GM18517 (cell line): Measurements from ENCODE around the gene KRTAP4-1.
"Not testable (repeated sequence)": the region's sequence is repeated elsewhere in the genome, so short reads cannot be mapped to it uniquely, and the experiment has no call there.

ENCODE experiments used
- ATAC-seq: cut with Tn5 transposase; IDR thresholded peaks from one replicate; pipeline ENCODE4 v1.9.1; 2021; ENCODE audit warnings: mild to moderate bottlenecking, moderate library complexity; ENCODE audit not compliant: unreplicated experiment

Gene KRTAP4-1

DNA sequence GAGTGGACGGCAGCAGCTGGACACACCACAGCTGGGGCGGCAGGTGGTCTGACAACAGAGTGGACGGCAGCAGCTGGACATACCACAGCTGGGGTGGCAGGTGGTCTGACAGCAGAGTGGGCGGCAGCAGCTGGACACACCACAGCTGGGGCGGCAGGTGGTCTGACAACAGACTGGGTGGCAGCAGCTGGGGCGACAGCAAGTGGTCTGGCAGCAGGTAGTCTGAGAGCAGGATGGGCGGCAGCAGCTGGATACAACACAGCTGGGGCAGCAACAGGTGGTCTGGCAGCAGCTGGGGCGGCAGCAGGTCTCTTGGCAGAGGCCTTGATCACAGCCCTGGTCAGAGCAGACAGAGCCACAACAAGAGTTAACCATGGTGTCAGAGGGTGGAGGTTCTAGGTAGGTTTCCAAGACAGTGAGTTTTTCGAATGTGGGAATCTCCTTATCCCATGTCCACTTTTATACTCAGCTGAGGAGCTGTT lies at the start of gene KRTAP4-1:
Gene KRTAP4-1, minus strand, starts transcription at position 432 of the 482 bp plus-strand sequence. Its CDS starts 57 bp downstream, at position 375.
- ATAC-seq = no peak

GRCh38 chr17:41232399-41233105 lies 47.8 kb upstream of the KRTAP4-1 start, which contains the start of gene KRTAP9-3:
Gene KRTAP9-3 (plus strand): TSS chr17:41232449. CDS start chr17:41232502, 53 bp downstream.
- not testable (repeated sequence) for ATAC-seq

- ATAC-seq = no peak
Observed at GRCh38 chr17:41231731-41232130, 47.0 kb upstream of the KRTAP4-1 start.

DNA sequence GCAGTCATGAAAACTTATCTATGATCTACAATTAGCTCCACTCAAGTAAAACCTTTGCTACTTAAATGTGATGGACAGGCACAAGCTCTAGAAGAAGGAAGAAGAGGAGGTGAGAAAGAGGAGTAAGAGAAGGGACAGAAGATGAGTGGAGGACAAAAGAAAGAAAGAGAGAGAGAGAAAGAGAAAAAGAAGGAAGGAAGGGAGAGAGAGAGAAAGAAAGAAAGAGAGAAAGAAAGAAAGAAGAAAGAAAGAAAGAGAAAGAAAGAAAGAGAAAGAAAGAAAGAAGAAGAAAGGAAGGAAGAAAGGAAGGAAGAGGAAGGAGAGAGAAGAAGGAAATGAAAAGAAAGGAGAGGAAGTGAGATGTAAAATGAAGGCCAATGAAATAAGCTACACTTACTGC lies 45.4 kb upstream of the KRTAP4-1 start:
- ATAC-seq = no peak

- ATAC-seq = not testable (repeated sequence)
Observed at GRCh38 chr17:41226598-41227095, 41.9 kb upstream of the KRTAP4-1 start, which contains the start of gene KRTAP9-2. Gene KRTAP9-2 (plus strand): TSS chr17:41226648. CDS start chr17:41226655, 7 bp downstream.

DNA sequence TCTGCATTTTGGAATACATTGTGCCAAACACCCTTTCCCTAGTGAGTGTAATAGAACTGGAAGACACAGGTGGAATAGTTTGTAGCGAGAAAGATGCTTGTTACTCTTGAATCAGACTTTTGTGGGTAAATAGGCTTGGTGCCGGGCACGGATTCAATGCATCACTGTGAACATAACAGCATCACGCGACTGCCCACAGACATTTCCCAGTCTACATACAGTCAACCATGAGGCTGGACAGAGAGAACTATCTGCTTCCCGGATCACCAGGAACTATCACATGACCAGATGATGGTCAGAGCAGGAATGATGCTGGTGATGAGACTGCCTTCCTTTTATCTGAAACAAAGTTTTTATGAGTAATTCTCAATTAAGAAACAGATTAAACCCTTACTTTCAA lies 41.3 kb upstream of the KRTAP4-1 start:
- ATAC-seq = no peak

GRCh38 chr17:41223821-41224220 lies 39.1 kb upstream of the KRTAP4-1 start:
- ATAC-seq = no peak

DNA sequence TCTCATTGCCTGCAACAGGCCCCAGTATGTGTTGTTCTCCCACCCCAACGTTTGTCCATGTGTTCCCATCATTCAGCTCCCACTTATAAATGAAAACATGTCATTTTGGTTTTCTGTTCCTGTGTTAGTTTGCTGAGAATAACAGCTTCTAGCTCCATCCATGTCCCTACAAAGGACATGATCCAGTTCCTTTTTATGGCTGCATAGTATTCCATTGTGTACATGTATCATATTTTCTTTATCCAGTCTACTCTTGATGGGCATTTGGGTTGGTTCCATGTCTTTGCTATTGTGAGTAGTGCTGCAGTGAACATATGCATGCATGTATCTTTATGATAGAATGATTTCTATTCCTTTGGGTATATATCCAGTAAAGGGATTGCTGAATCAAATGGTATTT lies 31.0 kb upstream of the KRTAP4-1 start:
- no peak for ATAC-seq

DNA sequence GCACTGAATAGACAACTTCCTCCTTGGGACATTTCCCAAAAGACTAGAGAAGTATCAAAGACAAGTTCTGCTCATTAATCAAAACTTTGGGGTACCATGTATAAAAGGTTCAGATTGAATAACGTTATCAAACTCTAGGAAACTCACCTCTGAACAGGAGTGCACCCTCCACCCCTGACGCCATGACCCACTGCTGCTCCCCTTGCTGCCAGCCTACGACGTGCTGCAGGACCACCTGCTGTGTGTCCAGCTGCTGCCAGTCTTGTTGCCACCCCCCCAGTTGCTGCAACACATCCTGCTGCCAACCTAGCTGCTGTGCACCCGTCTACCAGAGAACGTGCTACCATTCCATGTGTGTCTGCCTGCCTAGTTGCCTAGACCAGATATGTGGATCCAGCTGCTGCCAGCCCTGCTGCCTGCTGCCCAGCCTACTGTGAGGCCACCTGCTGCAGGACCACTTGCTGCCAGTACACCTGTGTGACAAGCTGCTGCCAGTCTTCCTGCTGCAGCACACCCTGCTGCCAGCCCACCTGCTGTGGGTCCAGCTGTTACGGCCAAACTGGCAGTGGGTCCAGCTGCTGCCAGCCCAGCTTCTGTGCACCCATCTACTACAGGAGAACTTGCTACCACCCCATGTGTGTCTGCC lies 27.9 kb upstream of the KRTAP4-1 start:
- no peak for ATAC-seq

- no peak for ATAC-seq
Observed at GRCh38 chr17:41211845-41212466, 27.2 kb upstream of the KRTAP4-1 start.

- no peak for ATAC-seq
Observed at GRCh38 chr17:41199421-41200078, 14.8 kb upstream of the KRTAP4-1 start.

DNA sequence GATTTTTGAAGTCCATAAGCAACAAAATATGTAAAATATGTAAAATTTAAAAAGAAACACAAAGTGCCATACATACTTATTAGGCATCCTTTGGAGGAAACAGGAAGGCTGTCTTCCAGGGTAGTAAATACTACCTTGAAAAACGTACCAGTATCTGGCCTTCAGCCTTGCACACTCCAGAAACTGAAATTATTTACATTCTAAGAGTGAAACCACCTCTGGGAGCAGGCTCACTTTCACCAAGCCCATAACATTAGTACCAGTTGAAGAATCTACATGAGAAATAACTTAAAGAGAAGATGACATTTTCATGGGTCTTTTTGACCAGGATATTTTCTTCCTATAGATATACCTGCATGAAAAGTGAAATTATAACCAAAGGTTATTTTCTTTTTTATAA lies 11.4 kb upstream of the KRTAP4-1 start:
- no peak for ATAC-seq

DNA sequence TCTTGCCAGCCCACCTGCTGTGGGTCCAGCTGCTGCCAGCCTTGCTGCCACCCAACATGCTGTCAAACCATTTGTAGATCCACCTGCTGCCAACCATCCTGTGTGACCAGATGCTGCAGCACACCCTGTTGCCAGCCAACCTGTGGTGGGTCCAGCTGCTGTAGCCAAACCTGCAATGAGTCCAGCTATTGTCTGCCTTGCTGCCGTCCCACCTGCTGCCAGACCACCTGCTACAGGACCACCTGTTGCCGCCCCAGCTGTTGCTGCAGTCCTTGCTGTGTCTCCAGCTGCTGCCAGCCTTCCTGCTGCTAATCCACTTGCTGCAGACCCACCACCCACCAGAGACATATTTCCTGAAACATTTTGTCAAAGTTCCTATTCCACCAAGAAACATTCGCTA lies 5.6 kb upstream of the KRTAP4-1 start:
- no peak for ATAC-seq

- ATAC-seq = not testable (repeated sequence)
Observed at GRCh38 chr17:41189837-41190318, 5.2 kb upstream of the KRTAP4-1 start, which contains the start of gene KRTAP9-1. Gene KRTAP9-1 (plus strand): TSS chr17:41189887. CDS start chr17:41189887, 0 bp downstream.

DNA sequence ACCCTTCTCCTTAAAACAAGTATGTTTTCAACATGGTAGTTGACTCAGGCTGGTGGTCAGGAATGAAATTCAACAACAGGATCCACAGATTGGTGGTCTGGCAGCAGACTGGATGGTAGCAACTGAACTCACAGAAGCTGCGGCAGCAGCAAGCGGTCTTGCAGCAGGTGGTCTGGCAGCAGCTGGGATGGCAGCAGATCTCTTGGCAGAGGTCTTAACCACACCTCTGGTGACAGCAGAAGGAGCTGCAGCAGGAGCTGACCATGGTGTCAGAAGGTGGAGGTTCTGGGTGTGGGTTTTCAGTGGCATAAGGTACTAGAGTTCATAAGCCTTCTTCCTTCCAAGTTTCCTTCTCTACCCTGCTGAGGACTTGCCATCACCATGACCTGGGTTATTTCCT lies 2.2 kb upstream of the KRTAP4-1 start:
- ATAC-seq = no peak

GRCh38 chr17:41185001-41185400 lies 290 bp upstream of the KRTAP4-1 start:
- no peak for ATAC-seq

DNA sequence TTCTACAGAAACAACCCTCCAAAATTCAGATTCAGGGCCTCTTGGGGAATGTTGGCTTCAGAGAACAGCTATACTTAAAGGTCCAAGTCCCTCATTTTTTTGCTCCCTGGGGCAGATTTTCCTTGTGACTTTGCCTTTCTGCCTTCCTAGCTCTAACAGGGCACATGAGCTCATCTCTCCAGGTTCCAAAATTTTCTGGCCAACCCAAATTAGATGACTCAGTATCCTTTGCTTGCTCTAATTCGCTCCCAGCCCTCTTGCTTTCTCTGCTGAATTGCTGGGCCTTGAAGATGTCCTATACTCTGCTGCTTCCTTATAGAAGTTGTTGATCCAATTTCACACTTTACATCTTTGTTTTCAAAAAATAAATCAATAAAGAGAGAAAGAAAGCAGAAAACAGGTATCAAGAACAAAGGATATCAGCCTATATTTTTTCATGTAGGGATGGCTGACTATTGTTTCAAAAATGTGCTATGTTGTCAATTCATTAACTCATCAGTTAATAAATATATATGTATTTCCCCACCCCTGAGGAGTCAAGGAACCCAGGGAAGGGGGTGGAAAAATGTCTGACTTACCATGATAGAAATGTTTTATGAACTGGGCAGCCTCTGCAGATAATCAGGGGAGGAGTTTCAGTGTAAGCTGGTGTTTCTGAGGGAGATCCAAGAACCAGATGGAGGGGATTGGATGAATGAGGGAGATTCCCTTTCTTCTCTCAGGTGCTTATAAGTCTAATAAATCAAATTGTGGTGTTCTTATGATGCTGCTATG lies 5.7 kb downstream of the KRTAP4-1 start:
- no peak for ATAC-seq

DNA sequence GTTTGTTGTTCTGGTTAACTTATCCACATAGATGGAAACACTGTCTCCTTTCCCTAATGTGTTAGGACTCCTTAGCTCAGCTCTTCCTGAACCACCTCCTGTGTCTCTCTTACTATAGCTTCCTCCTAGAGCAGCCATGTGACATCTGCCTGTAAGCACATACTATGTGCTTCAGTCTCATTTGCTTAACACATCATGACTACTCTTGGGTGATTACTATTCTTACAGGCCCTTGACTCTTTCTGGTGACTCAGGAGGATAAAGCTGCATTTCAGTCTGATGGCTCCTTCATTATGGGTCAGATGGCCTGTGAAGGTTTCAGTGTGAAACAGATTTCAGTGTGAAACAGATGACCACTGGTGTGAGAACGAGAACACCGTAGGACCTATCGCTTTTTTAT lies 6.4 kb downstream of the KRTAP4-1 start:
- ATAC-seq = no peak

DNA sequence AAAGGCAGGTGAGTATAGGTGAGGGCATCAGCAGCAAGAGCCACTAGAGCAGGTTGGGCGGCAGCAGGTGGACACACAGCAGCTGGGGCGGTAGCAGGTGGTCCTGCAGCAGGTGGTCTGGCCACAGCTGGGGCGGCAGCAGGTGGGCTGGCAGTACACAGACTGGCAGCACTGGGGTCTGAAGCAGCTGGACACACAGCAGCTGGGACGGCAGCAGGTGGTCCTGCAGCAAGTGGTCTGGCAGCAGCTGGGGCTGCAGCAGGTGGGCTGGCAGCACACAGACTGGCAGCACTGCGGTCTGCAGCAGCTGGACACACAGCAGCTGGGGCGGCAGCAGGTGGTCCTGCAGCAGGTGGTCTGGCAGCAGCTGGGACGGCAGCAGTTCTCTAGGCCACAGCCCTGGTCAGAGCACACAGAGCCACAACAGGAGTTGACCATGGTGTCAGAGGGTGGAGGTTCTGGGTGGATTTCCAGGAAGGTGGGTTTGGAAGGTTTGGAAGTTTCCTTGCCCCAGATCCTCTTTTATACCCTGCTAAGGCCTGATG lies 6.9 kb downstream of the KRTAP4-1 start, which contains the start of gene KRTAP4-2:
Gene KRTAP4-2, minus strand, starts transcription at position 495 of the 545 bp plus-strand sequence. Its CDS starts 57 bp downstream, at position 438.
- no peak for ATAC-seq
